ENCODE data around the gene MRPL44.
A peak's percentile ranks its signal among the peaks of the same experiment; 100 is the strongest.
"Not testable (repeated sequence)": the region's sequence is repeated elsewhere in the genome, so short reads cannot be mapped to it uniquely, and the experiment has no call there.

Gene MRPL44

GRCh38 chr2:223998948-223999347 is 41.7 kb downstream of the MRPL44 start:
- H3K9me3 Mint-ChIP-seq: no peaks in the 10 kb centered on the region
- H3K27me3 Mint-ChIP-seq: no peaks in the 10 kb centered on the region
- H3K4me3 Mint-ChIP-seq: no peak overlapping the region
- peaks cover 11% of the 10 kb centered on the region for H3K4me1 Mint-ChIP-seq (ENCODE audit: low read depth)
- peaks cover 24% of the 10 kb centered on the region for H3K36me3 Mint-ChIP-seq (ENCODE audit: low read depth)
- no peak overlapping the region for H3K27ac Mint-ChIP-seq

- Mint-ChIP-seq H3K27me3 (no peaks in the 10 kb centered on the region), H3K4me3 (no peak overlapping the region), H3K4me1 (ENCODE audit: low read depth) (peaks cover 9% of the 10 kb centered on the region), H3K27ac (no peak overlapping the region), H3K36me3 (ENCODE audit: low read depth) (peaks cover 22% of the 10 kb centered on the region), H3K9me3 (no peaks in the 10 kb centered on the region)
These were observed 42.6 kb downstream of the MRPL44 start for GRCh38 chr2:223999862-224000261.

GRCh38 chr2:224000662-224001061 is 43.4 kb downstream of the MRPL44 start:
- not testable (repeated sequence) for H3K4me3 Mint-ChIP-seq; H3K27ac Mint-ChIP-seq; H3K4me1 Mint-ChIP-seq (ENCODE audit: low read depth); H3K27me3 Mint-ChIP-seq; H3K9me3 Mint-ChIP-seq
- H3K36me3 Mint-ChIP-seq (ENCODE audit: low read depth): peaks cover 20% of the 10 kb centered on the region

GRCh38 chr2:224004105-224004695 is 46.9 kb downstream of the MRPL44 start:
- no peaks in the 10 kb centered on the region for H3K27me3 Mint-ChIP-seq
- no peak overlapping the region for H3K27ac Mint-ChIP-seq
- no peaks in the 10 kb centered on the region for H3K9me3 Mint-ChIP-seq
- H3K4me1 Mint-ChIP-seq (ENCODE audit: low read depth): no peaks in the 10 kb centered on the region
- peaks cover 15% of the 10 kb centered on the region for H3K36me3 Mint-ChIP-seq (ENCODE audit: low read depth)
- no peak overlapping the region for H3K4me3 Mint-ChIP-seq

- Mint-ChIP-seq H3K9me3 (no peaks in the 10 kb centered on the region), H3K36me3 (ENCODE audit: low read depth) (no peaks in the 10 kb centered on the region), H3K27me3 (no peaks in the 10 kb centered on the region), H3K27ac (no peak overlapping the region), H3K4me1 (ENCODE audit: low read depth) (peaks cover 6% of the 10 kb centered on the region), H3K4me3 (no peak overlapping the region)
These were observed 51.5 kb downstream of the MRPL44 start for GRCh38 chr2:224008702-224009261.

- no peaks in the 10 kb centered on the region for H3K27me3 Mint-ChIP-seq
- H3K4me1 Mint-ChIP-seq (ENCODE audit: low read depth): peaks cover 6% of the 10 kb centered on the region
- H3K4me3 Mint-ChIP-seq: no peak overlapping the region
- no peaks in the 10 kb centered on the region for H3K9me3 Mint-ChIP-seq
- no peaks in the 10 kb centered on the region for H3K36me3 Mint-ChIP-seq (ENCODE audit: low read depth)
- H3K27ac Mint-ChIP-seq: no peak overlapping the region
These were observed 52.5 kb downstream of the MRPL44 start for GRCh38 chr2:224009605-224010315.

GRCh38 chr2:224011837-224012236 is 54.6 kb downstream of the MRPL44 start:
- Mint-ChIP-seq H3K27me3 (no peaks in the 10 kb centered on the region), H3K9me3 (no peaks in the 10 kb centered on the region), H3K36me3 (ENCODE audit: low read depth) (no peaks in the 10 kb centered on the region), H3K27ac (no peak overlapping the region), H3K4me3 (no peak overlapping the region), H3K4me1 (ENCODE audit: low read depth) (peaks cover 19% of the 10 kb centered on the region)

GRCh38 chr2:224014336-224014735 is 57.1 kb downstream of the MRPL44 start:
- Mint-ChIP-seq H3K4me3 (no peak overlapping the region), H3K4me1 (ENCODE audit: low read depth) (peaks cover 24% of the 10 kb centered on the region), H3K27ac (no peak overlapping the region), H3K36me3 (ENCODE audit: low read depth) (no peaks in the 10 kb centered on the region), H3K9me3 (no peaks in the 10 kb centered on the region), H3K27me3 (no peaks in the 10 kb centered on the region)

GRCh38 chr2:224016963-224017362 is 59.7 kb downstream of the MRPL44 start:
- Mint-ChIP-seq H3K36me3 (ENCODE audit: low read depth) (peaks cover 4% of the 10 kb centered on the region), H3K9me3 (no peaks in the 10 kb centered on the region), H3K4me3 (no peak overlapping the region), H3K27me3 (no peaks in the 10 kb centered on the region), H3K4me1 (ENCODE audit: low read depth) (peaks cover 24% of the 10 kb centered on the region), H3K27ac (peak overlapping the region; percentile 14)

Measured in stimulated activated naive CD8-positive, alpha-beta T cell treated with anti-CD3 and anti-CD28 coated beads, Interleukin-15, Interleukin-2, amounts not matched to agents 100 ng/mL and 50 ng/mL, for 24 hours (primary cell).